HepG2 (cell line): ENCODE results near the gene MLLT10. TPM values are rescaled to one million over a fixed set of nuclear protein-coding genes. Genes with fewer than 3 reads are reported as not detected.

Source experiments
- ARID5B ChIP-seq: IDR thresholded peaks from 2 replicates; pipeline ENCODE4 v1.4.0; 2020; ENCODE audit warnings: mild to moderate bottlenecking, missing genetic modification reagents
- CBX2 ChIP-seq, 2 experiments: fragments of 200-600 bp in 1 of 2; sonication (generic); formaldehyde crosslinking in 1 of 2; IDR thresholded peaks; 2 replicates each; pipeline versions ENCODE4 v1.7.0 to v1.8.1; 2018 to 2022; ENCODE audit warnings: low read depth in 2 of 2, low read length in 1 of 2, mild to moderate bottlenecking in 1 of 2, missing genetic modification reagents in 1 of 2
- CREM ChIP-seq, 2 experiments: sonication (generic) in 1 of 2; formaldehyde crosslinking in 1 of 2; IDR thresholded peaks; 2 replicates each; pipeline versions ENCODE4 v1.4.0 to v1.6.1; 2016 to 2020; ENCODE audit warnings: antibody characterized with exemption in 1 of 2, mild to moderate bottlenecking in 1 of 2, missing genetic modification reagents in 1 of 2
- HNRNPUL1 ChIP-seq: fragments of 200-400 bp; formaldehyde crosslinking; IDR thresholded peaks from 2 replicates; pipeline ENCODE4 v1.6.1; 2017; ENCODE audit warnings: low read depth, mild to moderate bottlenecking, low read length, moderate library complexity
- KLF6 ChIP-seq: IDR thresholded peaks from 2 replicates; pipeline ENCODE4 v1.8.0; 2016; ENCODE audit warnings: missing biosample characterization, missing genetic modification reagents
- NFE2L2 ChIP-seq: fragments of 150-350 bp; IDR thresholded peaks from 2 replicates; pipeline ENCODE4 v1.6.1; 2014; ENCODE audit warnings: low read length
- RBFOX2 ChIP-seq: fragments of 200-400 bp; formaldehyde crosslinking; IDR thresholded peaks from 2 replicates; pipeline ENCODE4 v1.6.1; 2017; ENCODE audit warnings: low read depth, mild to moderate bottlenecking, low read length
- REXO4 ChIP-seq: sonication (generic); formaldehyde crosslinking; IDR thresholded peaks from 2 replicates; pipeline ENCODE4 v1.8.0; 2022; ENCODE audit warnings: missing genetic modification reagents, mild to moderate bottlenecking, borderline replicate concordance
- SAFB2 ChIP-seq: sonication (generic); formaldehyde crosslinking; IDR thresholded peaks from 2 replicates; pipeline ENCODE4 v1.5.1; 2020; ENCODE audit warnings: missing genetic modification reagents, low read depth, mild to moderate bottlenecking, borderline replicate concordance
- SATB2 ChIP-seq: sonication (generic); formaldehyde crosslinking; IDR thresholded peaks from 2 replicates; pipeline ENCODE4 v1.5.0; 2020; ENCODE audit warnings: missing genetic modification reagents
- SNAPC2 ChIP-seq: sonication (generic); formaldehyde crosslinking; IDR thresholded peaks from 2 replicates; pipeline ENCODE4 v1.8.1; 2022; ENCODE audit warnings: mild to moderate bottlenecking, missing genetic modification reagents
- ZNF431 ChIP-seq: sonication (generic); formaldehyde crosslinking; IDR thresholded peaks from 2 replicates; pipeline ENCODE4 v1.9.0; 2022; ENCODE audit warnings: missing genetic modification reagents, low read depth, mild to moderate bottlenecking, borderline replicate concordance
- ZNF468 ChIP-seq: sonication (generic); formaldehyde crosslinking; IDR thresholded peaks from 2 replicates; pipeline ENCODE4 v1.8.0; 2022; ENCODE audit warnings: mild to moderate bottlenecking, moderate library complexity, missing genetic modification reagents
- ZNF547 ChIP-seq: sonication (generic); formaldehyde crosslinking; IDR thresholded peaks from 2 replicates; pipeline ENCODE4 v1.5.1; 2020; ENCODE audit warnings: mild to moderate bottlenecking, missing genetic modification reagents
- ZNF556 ChIP-seq: sonication (generic); formaldehyde crosslinking; IDR thresholded peaks from 2 replicates; pipeline ENCODE4 v1.4.0; 2020; ENCODE audit warnings: mild to moderate bottlenecking, missing genetic modification reagents, borderline replicate concordance
- ZNF619 ChIP-seq: sonication (generic); formaldehyde crosslinking; IDR thresholded peaks from 2 replicates; pipeline ENCODE4 v1.4.0; 2020; ENCODE audit warnings: mild to moderate bottlenecking, missing genetic modification reagents
- ZNF720 ChIP-seq: sonication (generic); formaldehyde crosslinking; IDR thresholded peaks from 2 replicates; pipeline ENCODE4 v1.4.0; 2020; ENCODE audit warnings: missing genetic modification reagents
- ZNF766 ChIP-seq: sonication (generic); formaldehyde crosslinking; IDR thresholded peaks from 2 replicates; pipeline ENCODE4 v1.5.0; 2020; ENCODE audit warnings: missing genetic modification reagents, borderline replicate concordance
- ZNF777 ChIP-seq: sonication (generic); formaldehyde crosslinking; IDR thresholded peaks from 2 replicates; pipeline ENCODE4 v1.4.0; 2020; ENCODE audit warnings: missing genetic modification reagents
- polyA plus RNA-seq, 8 experiments: library from polyadenylated mRNA; depleted of rRNA in 3 of 8; stranded (reverse) in 7 of 8; unstranded in 1 of 8; fragments of >200 nt; fragmentation: Illumina TruSeq in 4 of 8; extraction: Trizol in 4 of 8; gene quantifications; 2 replicates each; pipeline versions ENCODE4 v1.2.1 to v1.2.3, GENCODE V29; 2011 to 2016; ENCODE audit warnings: low read depth in 4 of 8, missing spikeins in 1 of 8, mixed read lengths in 1 of 8; ENCODE audit not compliant: insufficient read depth in 1 of 8
- total RNA-seq, 5 experiments: library from RNA; depleted of rRNA; stranded (reverse); fragments of >200 nt; fragmentation: Illumina TruSeq; extraction: Trizol; gene quantifications; 2 replicates each; pipeline ENCODE4 v1.2.3, GENCODE V29; 2016; ENCODE audit warnings: low read depth in 1 of 5
- TF ChIP-seq, protein P1 (sequence below): sonication (generic); formaldehyde crosslinking; IDR thresholded peaks from 2 replicates; pipeline ENCODE4 v1.4.0; 2020; ENCODE audit warnings: mild to moderate bottlenecking, missing genetic modification reagents, borderline replicate concordance

MLLT10 gene
- total and polyA plus RNA-seq, 2 of the 13 experiments (the other 11 are each of a cell fraction or from before 2014, with no cell fraction given): 51.3 to 84.1 TPM

- TF ChIP-seq ZNF431 (CRISPR knock-in tag) (no peak), ZNF468 (no peak), ZNF556 (CRISPR knock-in tag) (no peak), KLF6 (0 out of 2 replicates have a peak, but pooled peaks have one; percentile 2), SAFB2 (CRISPR knock-in tag) (no peak), ZNF619 (CRISPR knock-in tag) (no peak), CREM (IDR thresholded peaks at IDR 0.05) (no peak), CREM (CRISPR knock-in tag; IDR thresholded peaks at IDR 0.05) (no peak), ARID5B (0 out of 2 replicates have a peak, but pooled peaks have one; percentile 2), ZNF766 (CRISPR knock-in tag) (no peak; the same call in 1 of the 2 replicates), CBX2 (IDR thresholded peaks at IDR 0.05; ENCODE audit: low read depth, low read length) (no peak), CBX2 (CRISPR knock-in tag; IDR thresholded peaks at IDR 0.05; ENCODE audit: low read depth) (no peak), NFE2L2 (no peak), HNRNPUL1 (no peak), ZNF777 (no peak), REXO4 (CRISPR knock-in tag) (no peak), ZNF547 (CRISPR knock-in tag) (no peak), RBFOX2 (no peak), SATB2 (CRISPR knock-in tag) (no peak), ZNF720 (no peak), SNAPC2 (CRISPR knock-in tag) (no peak)
- TF ChIP-seq, protein P1, sequence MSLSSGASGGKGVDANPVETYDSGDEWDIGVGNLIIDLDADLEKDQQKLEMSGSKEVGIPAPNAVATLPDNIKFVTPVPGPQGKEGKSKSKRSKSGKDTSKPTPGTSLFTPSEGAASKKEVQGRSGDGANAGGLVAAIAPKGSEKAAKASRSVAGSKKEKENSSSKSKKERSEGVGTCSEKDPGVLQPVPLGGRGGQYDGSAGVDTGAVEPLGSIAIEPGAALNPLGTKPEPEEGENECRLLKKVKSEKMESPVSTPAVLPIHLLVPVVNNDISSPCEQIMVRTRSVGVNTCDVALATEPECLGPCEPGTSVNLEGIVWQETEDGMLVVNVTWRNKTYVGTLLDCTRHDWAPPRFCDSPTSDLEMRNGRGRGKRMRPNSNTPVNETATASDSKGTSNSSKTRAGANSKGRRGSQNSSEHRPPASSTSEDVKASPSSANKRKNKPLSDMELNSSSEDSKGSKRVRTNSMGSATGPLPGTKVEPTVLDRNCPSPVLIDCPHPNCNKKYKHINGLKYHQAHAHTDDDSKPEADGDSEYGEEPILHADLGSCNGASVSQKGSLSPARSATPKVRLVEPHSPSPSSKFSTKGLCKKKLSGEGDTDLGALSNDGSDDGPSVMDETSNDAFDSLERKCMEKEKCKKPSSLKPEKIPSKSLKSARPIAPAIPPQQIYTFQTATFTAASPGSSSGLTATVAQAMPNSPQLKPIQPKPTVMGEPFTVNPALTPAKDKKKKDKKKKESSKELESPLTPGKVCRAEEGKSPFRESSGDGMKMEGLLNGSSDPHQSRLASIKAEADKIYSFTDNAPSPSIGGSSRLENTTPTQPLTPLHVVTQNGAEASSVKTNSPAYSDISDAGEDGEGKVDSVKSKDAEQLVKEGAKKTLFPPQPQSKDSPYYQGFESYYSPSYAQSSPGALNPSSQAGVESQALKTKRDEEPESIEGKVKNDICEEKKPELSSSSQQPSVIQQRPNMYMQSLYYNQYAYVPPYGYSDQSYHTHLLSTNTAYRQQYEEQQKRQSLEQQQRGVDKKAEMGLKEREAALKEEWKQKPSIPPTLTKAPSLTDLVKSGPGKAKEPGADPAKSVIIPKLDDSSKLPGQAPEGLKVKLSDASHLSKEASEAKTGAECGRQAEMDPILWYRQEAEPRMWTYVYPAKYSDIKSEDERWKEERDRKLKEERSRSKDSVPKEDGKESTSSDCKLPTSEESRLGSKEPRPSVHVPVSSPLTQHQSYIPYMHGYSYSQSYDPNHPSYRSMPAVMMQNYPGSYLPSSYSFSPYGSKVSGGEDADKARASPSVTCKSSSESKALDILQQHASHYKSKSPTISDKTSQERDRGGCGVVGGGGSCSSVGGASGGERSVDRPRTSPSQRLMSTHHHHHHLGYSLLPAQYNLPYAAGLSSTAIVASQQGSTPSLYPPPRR (CRISPR knock-in tag): 0 out of 2 replicates have a peak, but pooled peaks have one; percentile 40
Measured at GRCh38 chr10:21527598-21528235, 6.3 kb upstream of the MLLT10 start (continued).
